ENCODE measurements around the gene SRRD.

Gene SRRD

DNA sequence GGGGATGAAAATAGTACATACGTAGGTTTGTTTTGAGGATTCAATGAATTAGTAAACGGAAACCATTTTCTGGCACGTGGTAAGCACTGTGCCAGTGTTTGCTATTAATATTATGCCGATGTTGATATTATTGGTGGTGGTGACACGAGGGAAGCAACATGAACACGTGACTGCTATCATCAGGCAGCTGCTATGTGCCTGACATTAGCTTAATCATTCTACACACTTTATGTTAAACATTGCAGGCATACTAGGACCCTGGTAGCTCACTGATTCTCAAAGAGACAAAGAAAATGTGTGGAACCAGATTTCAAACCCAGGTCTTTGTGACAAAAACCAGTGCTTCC is 656 bp downstream of the SRRD start:
- DNase-seq, result no peak

- no peak for DNase-seq
Measured at GRCh38 chr22:26485013-26485412, 1.3 kb downstream of the SRRD start.

GRCh38 chr22:26485806-26486390 is 2.2 kb downstream of the SRRD start:
- DNase-seq, result no peak

GRCh38 chr22:26486394-26486793 is 2.7 kb downstream of the SRRD start:
- no peak for DNase-seq

GRCh38 chr22:26487996-26488395 is 4.3 kb downstream of the SRRD start:
- DNase-seq, result no peak

GRCh38 chr22:26489447-26490036 is 5.9 kb downstream of the SRRD start:
- DNase-seq, result no peak

DNA sequence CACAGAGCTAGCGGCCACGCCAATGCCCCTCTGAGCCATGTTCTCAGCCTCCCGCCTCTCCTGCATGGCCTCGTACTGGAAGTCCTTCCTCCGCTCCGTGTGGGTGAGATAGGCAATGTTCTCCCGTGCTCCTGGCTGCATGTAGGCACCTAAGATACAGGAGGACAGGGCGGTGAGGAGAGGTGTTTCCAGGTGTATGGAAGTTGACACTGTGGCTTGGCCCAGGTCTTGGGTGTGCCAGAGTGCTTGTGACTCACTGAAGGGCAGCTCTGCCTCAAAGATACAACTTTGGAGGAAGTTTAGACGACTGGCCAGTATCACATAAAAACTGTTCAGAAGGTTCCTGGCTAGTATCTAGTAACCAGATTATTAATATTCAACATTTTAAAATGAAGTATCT is 8.5 kb downstream of the SRRD start:
- no peak for DNase-seq

DNA sequence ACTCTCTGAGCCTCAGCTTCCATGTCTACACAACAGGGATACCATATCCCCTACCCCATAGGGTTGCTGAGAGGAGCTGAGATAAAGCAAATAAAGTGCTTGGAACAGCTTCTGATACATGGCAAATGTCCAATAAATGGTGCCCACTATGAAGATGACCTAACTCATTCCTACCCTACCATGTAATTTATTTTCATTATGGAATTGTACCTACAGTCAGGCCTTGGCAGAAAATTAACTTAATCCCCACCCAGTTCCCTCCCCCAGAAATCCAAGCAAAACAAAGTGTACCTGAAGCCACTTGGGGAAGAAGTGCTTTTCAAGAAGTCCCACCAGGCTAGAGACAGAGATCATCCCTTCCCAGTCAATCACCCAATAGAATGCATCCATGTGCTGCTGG is 10.8 kb downstream of the SRRD start:
- DNase-seq, result no peak

DNA sequence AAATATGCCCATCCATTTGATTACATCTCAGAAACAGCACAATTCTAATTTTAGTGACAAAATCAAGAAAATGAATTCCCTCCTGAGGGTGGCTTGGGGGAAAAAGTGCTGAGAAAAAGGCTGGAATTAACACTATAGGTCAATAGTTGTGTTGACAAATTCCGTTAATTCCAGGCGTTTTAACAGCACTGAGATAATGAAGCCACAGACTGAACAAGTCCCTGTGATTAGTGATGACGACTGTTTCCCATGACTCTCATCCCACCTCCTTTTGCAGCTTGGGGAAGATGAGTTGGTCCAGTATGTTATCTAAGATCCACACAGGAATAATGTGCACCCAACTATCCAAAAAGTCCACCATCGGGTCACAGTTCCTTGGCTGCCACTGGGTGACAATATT is 12.8 kb downstream of the SRRD start:
- DNase-seq, result no peak

DNA sequence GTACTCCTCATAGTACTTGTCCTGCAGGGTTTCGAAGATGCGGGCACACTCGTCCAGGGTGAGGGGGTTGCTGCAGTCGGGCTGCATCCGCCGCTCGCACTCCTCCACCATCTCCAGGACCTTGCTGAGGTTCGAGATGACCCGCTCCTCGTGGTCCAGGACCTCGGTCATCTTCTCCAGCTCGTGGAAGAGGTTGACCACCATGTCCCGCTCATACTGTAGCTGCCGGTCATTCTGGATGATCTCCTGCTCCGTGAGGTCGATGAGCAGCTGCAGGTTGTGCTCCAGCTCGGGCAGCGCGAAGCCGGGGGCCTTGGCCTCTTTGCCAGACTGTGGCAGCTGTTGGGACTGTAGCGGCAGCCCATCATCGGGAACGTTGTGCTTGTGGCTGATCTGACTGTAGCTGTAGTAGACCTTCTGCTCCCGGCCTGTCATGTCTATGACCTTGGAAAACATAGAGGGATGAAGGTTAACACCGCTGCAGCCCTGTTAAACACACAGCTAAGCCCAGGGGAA is 15.6 kb downstream of the SRRD start:
- DNase-seq, result no peak

DNA sequence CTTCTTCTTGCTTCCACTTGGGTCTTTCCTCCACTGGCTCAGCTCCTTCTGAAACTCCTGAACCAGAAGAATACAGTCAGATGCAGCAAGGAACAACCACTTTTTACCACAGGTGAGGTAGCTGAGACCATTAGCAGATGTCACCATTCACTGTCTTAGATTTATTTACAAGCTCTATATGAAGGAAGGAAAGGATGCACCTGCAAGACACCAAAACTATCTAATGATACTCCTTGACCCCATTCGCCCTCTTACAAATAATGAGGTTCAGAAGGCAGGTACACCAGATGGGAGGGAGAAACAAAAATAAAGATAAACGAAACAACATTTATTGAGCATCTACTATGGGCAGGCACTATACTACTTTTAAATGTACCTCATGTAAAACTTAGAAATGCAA is 18.3 kb downstream of the SRRD start:
- DNase-seq, result no peak

DNA sequence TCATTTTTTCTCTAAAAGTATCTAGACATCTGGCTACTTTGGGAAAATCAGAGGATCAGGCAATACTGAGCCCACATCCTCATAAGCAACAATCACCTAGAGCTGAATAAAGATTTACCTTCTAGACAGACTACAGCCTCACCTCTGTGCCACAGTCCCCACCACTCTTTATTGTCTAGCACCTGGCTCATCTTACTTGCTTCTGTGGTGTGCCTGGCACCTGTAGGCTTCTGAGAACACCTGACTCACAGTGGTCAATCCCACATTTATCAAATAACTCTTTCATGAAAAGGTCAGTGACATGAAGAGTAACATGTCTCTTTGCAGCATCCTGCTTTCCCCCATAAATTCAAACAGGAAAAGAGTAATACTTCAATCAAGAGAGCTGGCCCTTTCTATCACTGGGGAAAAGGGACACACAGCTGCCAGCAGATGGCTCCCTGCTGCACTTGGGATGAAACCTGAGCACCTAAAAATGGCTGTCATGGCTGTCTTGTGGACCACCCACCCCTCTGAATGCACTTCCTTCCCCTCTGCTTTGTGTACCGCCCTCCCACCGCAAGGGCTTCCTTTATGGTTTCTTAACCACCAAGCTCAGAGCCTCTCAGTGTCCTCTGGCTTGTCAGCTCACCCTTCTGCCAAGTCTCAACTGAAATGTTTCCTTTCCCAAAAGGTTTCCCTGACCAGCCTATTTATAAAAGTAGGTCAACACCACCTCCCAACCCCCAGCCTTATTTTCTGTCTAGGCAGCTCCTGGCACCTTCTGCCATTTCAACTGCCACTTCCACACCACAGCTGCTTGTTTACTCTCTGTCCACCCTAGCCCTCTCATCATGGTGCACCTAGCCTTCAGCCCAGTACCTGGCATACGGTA is 19.2 kb downstream of the SRRD start:
- DNase-seq, result no peak

DNA sequence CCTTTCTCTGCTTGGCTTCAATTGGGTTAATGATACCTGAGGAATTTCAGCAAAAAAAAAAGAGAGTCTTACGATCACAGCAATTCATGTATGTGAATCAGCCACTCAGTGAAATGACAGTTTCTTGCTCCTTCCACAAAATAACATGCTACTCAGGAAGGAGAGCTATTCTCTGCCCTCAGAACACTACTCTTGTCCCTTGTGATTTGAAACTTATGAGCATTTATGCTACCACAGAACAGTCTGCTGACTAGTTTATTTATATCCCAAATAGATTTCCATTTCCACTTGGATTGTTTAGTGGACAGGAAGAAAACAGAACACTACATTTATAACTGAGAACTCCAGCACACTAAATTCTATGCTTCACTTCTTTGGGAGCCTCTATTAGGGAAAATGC is 20.1 kb downstream of the SRRD start:
- no peak for DNase-seq

DNA sequence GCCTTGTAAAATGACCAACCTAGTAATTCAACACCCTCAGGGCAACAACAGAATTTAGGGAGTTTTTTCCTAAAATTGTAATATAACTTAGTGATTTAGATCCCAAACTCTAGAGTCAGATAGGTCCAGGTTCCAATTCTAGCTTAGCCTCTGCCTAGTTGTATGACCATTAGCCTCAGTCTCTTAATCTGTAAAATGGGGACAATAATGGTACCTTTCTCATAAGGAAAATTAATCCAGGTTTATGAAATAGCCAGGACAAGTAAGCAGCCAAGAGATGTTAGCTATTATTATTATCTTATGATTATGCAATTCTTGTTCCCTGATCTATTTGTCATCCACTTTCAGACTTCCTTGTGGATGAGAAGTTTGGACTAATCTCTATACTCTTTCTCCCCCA is 24.5 kb downstream of the SRRD start:
- DNase-seq, result no peak

DNA sequence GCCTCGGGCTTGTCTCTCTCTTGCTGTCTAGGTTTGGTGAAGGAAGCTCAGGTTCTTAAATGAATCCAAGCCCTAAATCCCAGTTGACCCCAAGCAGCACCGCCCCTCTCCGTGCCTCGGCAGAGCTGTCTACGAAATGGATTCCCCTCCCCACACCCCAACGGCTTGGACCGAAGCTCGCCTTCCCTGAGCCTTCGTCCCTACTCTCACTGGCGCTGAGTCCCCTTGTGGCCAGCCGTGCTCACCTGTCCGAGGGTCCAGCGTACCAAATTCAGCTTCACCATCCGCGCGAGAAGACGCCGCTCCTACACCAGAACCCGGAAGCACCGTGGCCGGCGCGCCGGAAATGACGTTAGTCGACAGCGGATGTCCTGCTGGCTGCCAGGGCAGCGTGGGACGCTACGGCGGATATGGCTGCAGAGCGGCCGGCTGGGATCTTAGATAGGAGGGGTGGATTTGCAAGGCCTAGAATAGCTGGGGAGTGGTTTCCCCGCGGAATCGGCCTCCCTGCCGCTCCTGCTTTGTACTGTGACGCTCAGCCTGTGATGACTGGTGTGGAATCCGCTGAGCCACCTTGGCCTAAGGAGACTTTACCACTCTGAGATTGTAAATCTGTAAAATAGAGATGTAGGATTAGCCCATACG is 28.6 kb downstream of the SRRD start, which contains the start of gene TFIP11:
TSS of gene TFIP11 (minus strand) at position 325 of the 645 bp plus-strand sequence. CDS start 2,201 bp downstream, outside the sequence.
- DNase-seq, result peak; percentile 81

GRCh38 chr22:26513838-26514237 is 30.2 kb downstream of the SRRD start:
- no peak for DNase-seq

DNA sequence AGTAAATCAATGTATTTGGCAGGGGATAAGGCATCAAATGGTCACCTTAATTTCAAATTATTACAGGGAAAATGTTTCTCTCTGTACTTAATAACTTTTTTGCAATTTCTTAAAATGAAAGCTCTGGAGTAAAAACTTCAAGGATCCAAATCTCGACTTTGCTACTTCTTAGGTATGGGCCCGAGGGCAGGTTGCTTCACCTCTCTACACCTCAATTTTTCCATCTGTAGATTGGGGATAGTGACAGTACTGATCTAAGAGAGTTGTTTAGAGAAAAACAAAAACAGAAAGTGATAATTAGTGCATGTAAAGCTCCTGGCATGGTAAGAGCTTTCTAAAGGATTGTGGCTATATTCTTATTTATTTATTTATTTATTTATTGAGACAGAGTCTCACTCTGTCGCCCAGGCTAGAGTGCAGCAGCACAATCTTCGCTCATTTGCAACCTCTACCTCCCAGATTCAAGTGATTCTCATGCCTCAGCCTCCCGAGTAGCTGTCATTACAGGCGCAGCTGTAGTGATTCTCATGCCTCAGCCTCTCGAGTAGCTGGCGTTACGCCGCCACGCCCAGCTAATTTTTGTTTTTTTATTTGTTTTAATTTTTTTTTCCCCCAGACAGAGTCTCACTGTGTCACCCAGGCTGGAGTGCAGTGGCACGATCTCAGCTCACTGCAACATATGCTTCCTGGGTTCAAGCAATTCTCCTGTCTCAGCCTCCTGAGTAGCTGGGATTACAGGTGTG is 30.9 kb downstream of the SRRD start:
- DNase-seq, result no peak

- DNase-seq, result no peak
Measured at GRCh38 chr22:26515931-26516330, 32.3 kb downstream of the SRRD start.

DNA sequence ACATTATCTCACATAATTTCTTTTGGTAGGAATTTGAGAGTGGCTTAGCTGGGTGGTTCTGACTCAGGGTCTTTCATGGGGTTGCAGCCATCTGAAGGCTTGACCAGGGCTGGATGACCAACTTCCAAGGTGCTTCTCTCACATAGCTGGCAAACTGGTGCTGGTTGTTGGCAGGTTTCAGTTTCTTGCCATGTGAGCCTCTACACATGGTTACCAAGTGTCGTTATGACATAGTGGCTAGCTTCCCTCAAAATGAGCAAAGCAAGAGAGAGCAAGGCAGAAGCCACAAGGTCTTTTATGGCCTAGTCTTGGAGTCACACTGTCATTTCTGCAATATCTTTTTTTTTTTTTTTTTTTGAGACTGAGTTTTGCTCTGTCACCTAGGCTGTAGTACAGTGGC is 32.8 kb downstream of the SRRD start:
- DNase-seq, result no peak

DNA sequence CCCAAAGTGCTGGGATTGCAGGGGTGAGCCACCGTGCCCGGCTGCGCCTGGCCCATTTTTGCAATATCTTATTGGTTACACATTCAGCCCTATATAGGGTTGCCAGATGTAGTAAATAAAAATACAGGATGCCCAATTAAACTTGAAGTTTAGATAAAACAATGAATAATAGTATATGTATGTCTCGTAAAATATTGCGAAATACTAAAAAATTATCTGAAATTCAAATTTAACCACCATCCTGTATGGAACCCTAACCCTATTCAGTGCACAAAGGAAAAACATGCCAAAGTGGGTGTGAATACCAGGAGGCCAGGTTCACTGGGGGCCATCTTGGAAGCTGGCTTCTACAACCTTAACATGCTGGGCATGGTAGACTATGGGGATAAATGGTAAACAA is 33.8 kb downstream of the SRRD start:
- DNase-seq, result no peak

DNA sequence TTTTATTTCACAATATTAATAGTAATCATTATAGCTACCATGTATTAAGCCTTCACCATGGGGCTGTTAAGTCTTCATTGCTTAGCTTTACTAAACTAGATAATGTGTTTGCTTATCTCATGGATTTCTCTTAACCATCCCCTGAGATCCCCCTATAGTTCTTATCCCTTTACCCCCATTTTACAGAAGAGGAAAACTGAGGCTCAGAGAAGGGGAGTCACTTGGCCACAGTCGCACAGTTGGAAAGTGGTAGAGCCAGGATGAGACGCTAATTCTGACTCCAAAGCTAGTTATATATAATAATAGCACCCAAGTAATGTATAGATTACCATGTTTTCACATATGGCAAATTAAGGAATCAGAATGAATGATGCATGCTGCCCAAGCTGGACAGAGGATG is 38.3 kb downstream of the SRRD start:
- no peak for DNase-seq

GRCh38 chr22:26522592-26522991 is 38.9 kb downstream of the SRRD start:
- no peak for DNase-seq

DNA sequence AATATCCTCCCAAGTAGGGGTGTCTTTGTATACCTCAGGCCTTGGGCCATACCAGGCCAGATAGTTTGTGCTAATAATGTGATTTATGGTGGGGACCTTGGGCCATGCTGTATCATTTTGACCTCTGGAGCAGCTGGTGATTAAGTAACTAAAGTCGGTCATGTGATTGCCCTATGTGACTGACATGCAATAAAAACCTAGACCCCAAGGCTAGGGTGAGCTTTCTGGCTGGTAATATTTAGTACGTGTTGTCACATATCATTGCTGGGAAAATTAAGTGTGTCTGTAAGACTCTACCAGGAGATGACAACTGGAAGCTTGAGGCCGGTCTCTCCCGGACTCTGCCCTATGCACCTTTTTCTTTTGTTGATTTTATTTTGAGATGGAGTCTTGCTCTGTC is 41.2 kb downstream of the SRRD start:
- no peak for DNase-seq
